GM19324 (cell line): ENCODE data around the gene MIER2.

Source experiments
- ATAC-seq: cut with Tn5 transposase; IDR thresholded peaks from one replicate; pipeline ENCODE4 v1.9.1; 2021; ENCODE audit warnings: mild to moderate bottlenecking, moderate library complexity; ENCODE audit not compliant: unreplicated experiment, low FRiP score

The MIER2 gene

DNA sequence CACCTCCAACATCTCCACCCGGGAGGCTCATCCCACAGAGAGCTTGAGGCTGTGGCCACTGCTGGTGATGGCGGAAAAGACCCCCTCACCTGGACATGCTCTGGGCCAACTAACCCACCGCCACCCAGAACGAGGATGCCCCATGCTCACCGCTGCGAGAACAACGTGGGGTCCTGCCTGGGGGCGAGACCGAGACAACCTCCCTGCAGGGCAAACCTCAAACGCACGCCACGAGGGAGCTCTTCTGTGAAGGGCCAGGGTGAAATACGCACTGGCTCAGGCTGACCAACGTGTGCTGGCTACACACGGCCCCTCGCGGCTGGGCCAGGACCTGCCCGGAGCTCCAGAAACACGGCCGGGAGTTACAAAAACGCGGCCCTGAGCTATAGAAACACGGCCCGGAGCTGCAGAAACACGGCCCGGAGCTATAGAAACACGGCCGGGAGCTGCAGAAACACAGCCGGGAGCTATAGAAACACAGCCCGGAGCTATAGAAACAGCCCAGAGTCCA lies 34.4 kb downstream of the MIER2 start:
- no peak for ATAC-seq

DNA sequence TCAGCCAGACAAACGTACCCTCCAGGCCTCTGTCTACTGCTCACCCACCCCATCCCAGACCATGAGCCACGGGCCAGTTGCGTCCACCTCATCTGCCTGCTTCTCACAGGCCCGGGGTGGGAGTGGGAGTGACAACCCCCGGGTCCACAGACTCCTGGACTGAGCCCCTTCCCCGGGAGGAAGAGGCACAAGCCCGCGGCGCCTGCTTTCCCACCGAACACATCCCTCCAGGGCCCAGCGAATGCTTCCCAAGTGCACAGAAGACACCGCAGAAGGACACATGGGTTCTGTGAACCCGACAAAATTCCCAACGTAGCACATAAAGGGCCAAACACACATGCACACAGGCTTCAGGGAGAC lies 35.4 kb downstream of the MIER2 start:
- no peak for ATAC-seq

DNA sequence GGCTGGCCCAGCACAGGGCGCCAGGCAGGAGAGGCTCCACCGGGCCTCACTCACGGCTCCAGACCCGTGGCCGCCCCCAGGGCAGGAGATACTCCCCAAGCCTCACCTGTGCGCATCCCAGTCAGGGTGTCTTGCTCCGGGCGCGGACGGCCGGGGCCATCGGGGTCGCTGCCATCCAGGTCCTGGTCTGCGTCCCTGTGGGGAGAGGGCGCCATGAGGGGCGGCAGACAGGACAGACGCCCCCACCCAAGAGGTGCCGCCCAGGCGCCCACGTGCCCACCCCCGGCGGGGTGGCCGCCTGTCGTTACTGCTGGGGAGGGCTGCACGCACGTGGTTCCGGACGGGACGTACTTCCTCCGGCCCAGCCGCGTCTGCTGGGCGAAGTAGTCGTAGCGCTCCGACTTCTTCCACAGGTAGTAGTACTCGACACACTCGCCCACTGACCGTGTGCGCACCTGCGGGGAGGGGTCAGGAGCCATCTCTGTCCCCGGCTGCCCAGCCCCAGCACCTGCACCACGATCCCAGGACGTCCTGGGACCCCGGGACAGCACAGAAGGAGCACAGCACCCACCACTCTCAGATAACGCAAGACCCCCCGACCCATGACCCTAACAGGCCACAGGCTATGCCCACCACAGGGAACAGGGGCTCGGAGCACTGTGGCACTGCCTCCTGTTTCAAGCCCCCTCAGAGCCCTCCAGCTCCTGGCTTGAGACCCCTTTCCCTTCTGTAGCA lies 36.0 kb downstream of the MIER2 start:
- no peak for ATAC-seq

DNA sequence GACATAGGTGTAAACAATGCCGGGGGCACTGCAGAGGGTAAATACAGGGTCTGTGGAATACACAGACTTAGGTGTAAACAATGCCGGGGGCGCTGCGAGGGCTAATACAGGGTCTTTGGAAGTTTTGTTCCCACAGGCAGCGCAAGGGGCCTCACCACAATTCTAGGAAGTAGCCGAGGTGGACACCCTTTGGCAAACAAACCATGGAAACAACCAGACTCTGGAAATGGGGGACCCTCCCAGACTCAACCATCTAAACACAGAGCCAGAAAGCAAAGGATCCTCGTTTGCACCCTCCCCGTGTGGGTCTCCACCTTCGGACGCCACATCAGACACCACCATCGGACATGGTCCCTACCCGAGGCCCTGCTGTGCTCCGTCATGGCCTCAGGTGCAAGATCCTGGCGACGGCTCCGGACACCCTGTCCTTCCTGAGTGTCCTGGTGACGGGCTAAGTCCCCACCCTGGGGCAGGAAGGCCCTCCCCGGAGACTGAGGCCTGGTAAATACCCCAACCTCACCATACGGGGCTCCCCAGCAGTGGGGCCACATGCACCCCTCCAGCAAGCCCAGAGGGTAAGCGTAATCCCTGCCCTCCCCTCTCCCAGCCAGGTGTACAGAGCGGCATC lies 36.7 kb downstream of the MIER2 start:
- ATAC-seq: no peak

DNA sequence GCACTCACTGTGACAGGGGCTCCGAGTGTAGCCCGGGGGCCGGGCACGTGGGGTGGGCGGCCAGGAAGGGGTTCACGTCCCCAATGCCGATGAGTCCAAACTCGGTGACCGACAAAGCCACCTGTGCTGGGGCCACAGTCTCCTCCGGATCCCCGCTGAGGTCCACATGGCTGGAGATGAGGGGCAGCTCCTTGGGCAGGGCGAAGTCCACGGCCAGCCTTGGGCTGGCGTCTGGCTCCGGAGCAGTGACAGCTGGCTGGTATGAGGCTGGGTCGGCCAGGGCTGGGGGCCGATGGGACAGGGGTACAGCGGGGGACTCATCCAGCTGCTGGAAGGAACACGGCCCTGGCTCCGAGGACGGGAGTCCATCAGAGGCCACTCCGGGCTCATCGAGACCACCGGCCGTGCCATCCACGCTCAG lies 37.5 kb downstream of the MIER2 start:
- ATAC-seq: no peak

DNA sequence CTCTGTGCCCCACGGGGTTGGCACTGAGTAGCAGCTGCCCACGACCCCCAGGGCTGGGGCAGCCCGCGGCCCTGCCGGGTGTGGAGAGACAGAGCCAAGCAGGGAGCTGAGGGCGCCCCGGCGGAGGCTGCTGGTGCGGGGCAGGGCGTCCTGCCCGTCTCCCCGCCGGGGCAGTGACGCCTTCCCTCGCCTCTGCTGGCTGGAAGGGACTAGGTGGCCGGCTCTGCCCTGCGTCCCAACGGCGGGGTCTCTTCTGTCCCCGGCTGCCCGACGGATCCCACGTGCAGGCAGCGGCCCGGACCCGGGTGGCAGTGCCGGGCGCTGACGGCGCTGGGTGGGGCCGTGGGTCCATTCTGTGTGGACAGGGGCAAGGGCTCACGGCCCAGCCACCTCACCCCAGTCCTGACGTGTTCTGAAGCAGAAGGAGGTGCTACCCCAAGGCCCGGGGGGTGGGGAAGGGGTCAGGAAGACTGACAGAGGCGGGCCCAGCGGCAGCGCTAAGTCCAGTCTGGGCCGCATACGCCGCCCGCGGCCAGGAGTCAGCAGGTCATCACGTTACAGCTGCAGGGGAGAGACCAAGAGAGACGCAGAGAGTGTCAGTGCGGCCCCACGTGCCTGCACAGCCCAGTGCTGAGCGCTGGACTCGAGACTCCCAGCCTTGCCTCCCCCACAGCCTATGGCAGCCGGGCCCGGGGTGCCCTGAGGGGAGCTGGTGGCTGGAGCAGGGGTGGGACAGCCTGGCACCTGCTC lies 38.3 kb downstream of the MIER2 start:
- no peak for ATAC-seq

DNA sequence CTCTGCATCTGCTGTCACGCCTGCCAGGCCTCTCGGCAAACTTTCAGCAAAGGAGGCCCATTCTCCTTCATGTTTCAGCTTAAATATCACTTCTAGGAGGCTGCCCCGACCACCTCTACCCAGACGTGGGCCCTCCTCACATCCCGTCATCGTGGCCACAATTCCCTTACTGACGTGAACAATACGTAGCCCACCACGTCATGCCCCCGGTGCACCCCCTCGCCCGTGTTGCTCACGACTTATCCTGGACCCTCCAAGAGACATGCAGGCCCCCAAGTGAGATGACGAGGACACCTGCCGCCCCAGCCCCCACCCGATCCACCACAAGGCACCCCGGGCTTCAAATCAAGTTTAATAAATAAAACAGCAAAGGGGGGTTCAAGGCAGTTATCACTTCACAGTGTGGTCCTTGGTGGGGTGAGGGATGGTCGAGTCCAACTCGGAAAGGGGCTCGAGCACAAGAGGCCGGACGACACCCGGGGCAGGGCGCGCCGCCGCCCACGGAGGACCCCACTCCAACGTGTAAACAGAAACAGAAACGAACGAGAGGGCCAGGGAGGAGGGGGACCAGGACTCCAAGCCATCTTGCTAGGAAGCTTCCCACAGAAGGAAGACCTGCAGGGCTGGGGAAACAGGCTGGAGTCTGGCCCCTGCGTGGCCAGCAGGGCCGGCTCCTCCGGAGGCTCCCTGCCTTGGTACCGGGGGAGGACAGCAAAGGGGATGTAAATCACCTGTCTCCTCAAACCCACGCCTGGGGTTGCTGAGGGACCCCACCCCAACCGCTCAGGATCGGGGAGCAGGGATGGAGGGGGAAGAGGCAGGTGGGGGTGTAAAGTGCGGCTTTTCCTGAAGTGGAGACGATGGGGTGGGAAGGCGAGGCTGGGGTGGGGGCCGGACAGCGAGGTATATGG lies 39.1 kb downstream of the MIER2 start:
- ATAC-seq: no peak

DNA sequence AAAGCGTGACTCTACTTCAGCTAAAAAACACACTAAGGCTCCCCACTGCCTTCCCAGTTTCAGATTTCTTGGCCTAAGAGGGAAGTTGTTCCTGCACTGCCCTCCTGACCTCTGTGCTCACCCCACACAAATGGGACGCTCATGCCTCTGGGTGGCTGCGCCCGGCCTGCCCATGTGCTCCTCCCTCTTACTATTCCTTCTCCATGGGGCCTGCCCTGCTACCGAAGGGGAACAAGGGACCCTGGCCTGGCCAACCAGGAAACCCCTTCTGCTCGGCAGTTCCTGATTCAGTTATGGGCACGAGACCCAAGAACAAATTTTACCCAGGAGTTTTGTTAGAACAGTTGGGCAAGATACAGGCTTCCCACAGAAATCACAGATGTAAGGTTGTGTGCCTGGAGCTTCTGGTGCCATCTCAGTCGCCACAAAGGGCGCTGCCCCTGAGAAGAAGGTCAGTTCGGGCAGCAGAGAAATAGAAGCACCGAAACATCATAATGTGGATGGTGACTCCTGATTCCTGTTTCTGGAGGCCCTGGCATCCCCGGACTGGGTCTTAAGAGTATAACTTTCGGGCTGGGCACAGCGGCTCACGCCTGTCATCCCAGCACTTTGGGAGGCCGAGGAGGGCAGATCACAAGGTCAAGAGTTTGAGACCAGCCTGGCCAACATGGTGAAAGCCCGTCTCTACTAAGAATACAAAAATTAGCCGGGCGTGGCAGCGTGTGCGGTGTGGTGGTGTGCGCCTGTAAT lies 47.9 kb downstream of the MIER2 start:
- no peak for ATAC-seq

DNA sequence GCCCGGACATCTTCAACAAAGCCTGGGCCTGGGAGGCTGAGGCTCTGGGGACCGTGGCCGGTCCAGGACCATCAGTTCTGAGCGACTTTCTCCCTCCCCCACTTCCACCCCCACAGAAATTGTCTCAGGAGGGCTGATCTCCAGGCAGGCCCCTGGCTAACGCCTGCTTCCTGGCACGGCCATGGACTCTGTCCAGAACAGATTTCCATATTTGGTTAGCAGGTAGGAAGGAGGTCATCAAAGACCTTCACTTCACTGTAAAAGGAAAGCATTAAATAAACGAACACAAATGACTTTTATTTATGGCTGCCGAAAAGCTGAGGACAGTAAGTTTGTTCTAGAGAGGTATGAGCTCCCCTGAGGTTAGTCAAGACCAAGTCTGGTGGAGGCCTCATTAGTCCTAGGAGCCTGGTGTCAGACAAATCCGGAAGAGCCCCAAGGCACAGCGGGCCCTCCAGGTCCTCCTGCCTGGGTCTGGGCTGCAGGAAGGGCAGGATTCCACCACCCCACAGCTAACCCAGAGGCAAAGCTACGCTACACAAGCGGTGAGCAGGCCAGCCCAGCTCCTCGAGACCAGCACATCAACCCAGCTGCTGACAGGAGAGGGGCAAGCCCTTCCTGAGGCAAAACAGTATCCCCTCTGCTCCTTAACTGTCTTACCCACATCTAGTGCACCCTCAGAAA lies 48.8 kb downstream of the MIER2 start:
- ATAC-seq: no peak

DNA sequence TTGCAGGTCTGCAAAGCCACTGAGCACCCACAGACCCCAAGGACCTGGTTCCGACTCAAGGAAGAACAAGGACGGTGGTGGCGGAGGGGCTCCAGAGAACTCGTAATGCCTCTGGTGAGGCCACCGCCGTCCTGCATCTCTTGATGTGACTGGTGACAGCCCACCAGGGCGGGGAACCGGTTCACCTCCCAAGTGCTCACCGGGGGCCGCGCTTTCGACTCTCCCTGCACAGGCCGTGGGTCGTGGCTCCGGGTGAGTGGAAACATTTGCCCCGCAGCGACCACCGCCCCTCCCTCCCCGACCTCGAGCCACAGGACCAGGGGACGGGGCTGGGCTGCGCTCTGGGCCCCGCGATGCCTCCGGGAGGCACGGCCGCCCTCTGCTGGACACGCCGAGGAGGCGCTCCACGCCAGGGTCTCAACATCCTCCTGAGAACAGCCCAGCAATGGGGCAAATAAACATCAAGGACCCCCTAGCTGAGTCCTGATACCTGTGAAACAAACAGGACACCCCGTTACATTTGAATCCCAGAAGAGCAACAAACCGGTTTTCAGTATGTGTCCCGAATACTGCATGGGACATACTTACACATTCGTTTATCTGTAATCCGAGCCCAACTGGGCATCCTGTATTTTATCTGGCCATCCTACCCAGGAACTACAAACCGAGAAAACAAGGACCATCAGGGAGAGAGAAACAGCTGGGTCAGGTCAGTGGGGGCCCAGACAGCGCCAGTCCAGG lies 49.5 kb downstream of the MIER2 start:
- ATAC-seq: no peak

DNA sequence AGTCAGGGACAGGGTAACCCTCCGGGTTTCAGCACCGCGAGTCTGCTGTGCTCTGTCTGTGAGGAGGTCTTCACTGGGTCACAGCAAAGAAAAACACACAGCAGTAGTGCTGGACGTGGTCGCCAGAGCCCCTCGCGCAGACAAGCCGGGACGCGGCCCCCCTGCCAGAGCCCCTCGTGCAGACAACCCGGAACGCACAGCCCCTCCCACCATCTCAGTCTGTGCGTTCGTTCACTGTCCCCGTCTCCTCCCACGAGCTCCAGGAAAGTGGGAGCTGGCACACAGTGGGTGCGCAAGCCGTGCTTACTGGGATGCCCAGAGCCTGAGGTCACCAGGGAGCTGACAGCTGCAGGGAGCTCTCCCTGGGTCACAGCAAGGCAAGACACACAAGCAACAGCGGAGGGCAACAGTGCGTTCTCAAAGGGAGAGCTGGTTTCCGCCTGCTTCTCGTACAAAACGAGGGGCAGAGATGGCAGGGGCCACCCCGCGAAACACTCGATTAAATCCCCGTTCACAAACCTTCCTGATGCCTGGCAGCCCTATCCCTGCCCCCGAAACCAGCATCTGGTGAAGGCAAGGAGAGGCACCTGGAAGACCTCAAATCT lies 50.2 kb downstream of the MIER2 start:
- no peak for ATAC-seq

DNA sequence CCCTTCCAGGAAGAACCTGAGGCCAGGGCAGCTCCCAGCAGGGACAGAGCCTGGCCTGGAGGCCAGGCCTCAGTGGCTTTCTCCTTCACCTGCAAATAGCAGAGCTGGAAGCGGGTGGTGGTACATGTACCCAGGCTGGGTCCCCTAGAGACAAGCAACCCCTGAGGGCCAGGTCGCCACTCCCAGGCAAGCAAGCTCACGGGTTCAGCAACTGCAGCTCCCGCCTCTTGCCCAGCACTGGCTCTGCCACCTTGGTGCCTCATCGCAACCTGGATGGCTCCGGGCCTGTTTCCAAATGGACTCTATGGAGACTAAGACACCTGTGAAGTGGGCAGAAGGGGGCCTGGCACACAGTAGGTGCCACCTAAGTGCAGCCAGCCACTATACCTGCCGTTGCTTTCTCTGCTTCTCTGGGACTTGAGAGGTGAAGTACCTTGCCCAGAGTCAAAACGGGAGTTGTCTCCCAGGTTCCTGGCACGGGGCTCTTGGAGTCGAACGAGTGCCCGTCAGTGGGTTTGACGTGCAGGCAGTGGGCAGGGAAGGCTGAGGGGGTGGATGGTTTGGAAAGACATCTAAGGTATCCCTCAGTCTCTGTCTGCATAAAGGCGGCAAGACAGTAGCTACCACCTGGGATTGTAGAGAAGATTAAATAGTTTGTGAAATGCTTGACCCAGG lies 51.0 kb downstream of the MIER2 start:
- no peak for ATAC-seq

DNA sequence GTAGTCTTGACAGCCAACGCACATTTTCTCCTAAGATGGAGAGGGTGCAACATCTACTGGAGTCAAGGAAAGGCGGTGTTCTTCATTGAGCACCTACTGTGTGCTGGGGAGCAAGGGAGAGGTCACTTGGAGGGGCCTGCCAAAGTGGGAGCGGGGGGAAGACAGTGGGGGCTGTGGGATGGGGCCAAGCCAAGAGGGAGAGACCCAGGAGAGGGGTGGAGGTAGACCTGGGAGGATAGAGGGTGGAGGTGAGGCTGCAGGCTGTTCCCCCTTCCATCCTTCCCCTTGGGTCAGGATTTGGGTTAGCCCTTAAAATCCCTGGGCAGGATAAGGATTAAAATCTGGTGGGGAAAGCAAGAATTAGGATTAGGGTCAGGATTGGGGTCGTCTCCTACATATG lies 51.6 kb downstream of the MIER2 start:
- no peak for ATAC-seq

DNA sequence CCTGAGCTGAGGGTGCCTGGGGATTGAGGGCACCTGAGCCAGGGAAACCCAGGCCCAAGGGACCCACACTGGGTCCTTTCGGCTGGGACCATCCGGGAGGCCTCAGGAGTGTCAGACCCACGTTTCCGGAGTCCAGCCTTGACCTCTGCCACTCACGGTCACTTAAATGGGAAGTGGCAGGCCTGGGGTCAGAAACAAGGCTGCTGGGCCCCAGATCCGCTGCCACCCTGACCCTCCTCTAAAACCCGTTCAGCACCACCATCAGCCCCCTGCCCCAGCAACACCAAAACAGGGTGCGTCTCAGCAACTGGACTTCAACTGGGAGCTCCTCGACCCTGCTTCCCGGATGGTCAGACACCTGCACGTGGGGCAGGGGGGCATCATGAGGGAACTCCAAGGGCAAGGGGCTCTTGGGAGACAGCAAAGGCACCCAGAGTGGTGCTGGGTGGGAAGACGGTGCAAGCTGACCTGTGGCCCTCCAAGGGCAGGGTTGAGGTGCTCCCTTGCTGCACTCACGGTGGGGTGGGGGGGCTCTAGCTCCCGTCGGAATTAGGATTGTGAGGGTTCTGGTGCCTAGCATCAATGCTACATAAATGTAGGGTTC lies 52.2 kb downstream of the MIER2 start:
- ATAC-seq: no peak

DNA sequence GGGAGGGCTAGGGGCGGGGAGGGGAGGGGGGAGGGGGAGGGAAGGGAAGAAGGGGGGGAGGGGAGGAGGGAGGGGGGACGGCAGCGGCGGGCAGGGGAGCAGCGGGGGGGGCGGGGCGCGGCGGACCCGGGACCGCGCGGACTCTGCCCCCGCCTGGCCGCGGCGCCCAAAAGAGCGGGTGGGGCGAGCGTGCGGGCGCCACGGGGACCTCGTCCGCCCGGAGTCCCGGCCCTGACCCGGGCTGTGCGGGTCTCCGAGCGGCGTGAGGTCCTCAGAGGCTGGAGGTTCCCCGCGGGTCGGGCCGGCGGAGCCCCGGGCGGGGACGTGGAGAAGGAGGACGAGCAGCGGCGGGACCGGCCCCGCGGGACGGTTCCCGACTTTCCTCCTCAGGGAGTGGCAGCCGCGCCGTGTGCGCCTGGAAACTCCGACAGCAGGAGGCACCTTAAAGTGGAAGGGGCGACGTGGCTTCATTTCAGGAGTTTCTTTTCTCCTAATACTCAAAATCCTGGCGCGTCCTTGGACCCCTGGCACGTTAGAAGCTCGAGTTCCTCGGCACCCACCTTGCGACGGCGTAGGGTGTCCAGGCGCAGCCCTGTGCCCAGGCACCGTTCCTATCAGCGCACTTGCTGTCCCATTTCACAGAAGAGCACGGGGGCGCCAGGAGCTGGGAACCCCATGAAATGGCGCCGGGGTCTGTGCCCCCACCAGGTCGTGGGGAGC lies 52.9 kb downstream of the MIER2 start:
- no peak for ATAC-seq

DNA sequence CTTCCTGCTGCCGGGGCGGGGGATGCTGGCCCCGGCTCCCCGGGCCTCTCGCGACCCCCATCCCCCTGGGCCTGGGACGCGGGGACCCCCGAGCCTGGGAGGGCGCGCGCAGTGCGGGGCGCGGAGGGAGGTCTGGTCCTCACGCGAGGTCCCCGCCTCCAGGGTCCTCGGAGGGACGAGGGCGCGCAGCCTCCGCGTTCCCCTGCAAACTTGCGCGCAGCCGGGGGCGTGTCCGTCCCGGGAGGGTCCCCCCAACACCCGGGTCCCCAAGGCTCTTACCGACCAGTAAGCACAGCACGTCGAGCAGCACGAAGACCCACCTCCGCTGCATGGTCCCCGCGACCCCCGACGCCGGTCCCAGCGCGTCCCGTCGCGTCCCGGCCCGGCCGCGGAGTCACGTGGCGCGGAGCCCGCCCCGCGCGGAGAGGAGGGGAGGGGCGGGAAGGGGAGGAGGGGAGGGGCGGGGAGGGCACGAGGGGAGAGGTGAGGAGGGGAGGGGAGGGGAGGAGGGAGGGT lies 53.5 kb downstream of the MIER2 start, which contains the start of gene PLPP2:
PLPP2 (minus strand) TSS at position 398 of the 516 bp plus-strand sequence; CDS start at position 331, 67 bp downstream.
- ATAC-seq: no peak
